ENCODE data around the gene STK33.
"Not testable (repeated sequence)": the region's sequence is repeated elsewhere in the genome, so short reads cannot be mapped to it uniquely, and the experiment has no call there.

The STK33 gene

GRCh38 chr11:8533332-8533731 lies 60.7 kb downstream of the STK33 start:
- Mint-ChIP-seq H3K27ac (no peak overlapping the region), H3K36me3 (ENCODE audit: low read depth) (no peaks in the 10 kb centered on the region), H3K9me3 (no peaks in the 10 kb centered on the region), H3K27me3 (peaks cover 2% of the 10 kb centered on the region), H3K4me3 (no peak overlapping the region), H3K4me1 (no peaks in the 10 kb centered on the region)
- DNase-seq (no peak), ATAC-seq (no peak)

GRCh38 chr11:8532475-8532874 lies 61.6 kb downstream of the STK33 start:
- Mint-ChIP-seq H3K4me3 (no peak overlapping the region), H3K27ac (no peak overlapping the region), H3K27me3 (peaks cover 2% of the 10 kb centered on the region), H3K36me3 (ENCODE audit: low read depth) (no peaks in the 10 kb centered on the region), H3K4me1 (no peaks in the 10 kb centered on the region), H3K9me3 (no peaks in the 10 kb centered on the region)
- ATAC-seq (no peak), DNase-seq (no peak)

DNA sequence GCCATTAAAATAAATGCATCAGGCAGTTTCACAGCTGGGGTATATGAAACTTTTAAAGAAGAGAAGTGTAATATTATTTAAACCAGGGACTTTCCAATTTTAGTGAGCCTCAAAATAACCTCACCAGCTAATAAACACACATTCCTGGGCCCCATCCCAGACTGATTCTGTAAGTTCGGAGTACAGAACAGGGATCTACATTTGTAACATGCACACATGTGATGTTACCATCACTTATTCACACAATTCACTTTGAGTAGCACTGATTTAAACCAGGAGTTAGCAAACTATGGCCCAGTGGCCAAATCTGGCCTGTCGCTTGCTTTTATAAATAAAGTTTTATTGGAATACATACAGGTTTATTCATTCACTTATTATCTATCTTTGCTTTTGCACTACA lies 62.0 kb downstream of the STK33 start:
- ATAC-seq (no peak), DNase-seq (no peak)
- Mint-ChIP-seq H3K27me3 (no peaks in the 10 kb centered on the region), H3K4me3 (no peak overlapping the region), H3K36me3 (ENCODE audit: low read depth) (no peaks in the 10 kb centered on the region), H3K9me3 (no peaks in the 10 kb centered on the region), H3K4me1 (no peaks in the 10 kb centered on the region), H3K27ac (no peak overlapping the region)

DNA sequence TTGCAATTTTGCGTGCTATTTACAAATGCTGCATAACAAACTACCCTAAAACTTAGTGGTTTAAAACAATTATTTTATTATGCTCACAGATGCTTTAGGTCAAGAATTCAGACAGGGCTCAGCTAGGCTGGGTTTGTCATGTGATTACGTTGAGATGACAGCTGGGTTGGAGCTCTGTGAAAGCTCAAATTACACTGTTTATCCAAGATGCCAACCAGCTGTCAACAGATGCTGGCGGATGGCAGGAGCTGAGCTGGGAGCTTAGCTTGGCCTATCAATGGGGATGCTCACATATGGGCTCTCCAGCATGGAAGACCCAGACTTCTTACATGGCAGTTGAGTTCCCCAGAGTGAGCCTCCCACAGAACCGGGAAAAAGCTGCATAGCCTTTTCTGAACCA lies 62.7 kb downstream of the STK33 start:
- Mint-ChIP-seq H3K9me3 (no peaks in the 10 kb centered on the region), H3K27me3 (no peaks in the 10 kb centered on the region), H3K27ac (no peak overlapping the region), H3K4me3 (no peak overlapping the region), H3K36me3 (ENCODE audit: low read depth) (no peaks in the 10 kb centered on the region), H3K4me1 (no peaks in the 10 kb centered on the region)
- DNase-seq = no peak
- no peak for ATAC-seq

DNA sequence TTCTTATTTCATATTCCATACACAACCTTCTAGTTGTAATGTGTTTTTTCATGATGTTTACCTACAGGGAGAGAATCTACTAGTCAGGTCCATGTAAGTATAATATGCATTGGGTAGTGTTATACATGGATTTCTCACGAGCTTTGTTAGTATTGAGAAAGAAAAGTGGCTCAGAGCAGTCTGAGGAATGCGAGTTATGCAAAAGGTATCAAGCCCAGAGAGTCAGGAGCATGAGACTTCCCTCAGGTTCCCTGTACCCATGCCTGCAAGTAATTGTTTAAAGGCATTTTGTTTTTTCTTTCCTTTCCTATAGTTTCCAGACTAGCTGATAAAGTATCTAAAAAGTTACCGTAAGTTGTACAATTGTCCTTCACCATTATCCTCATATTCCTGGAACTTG lies 66.1 kb downstream of the STK33 start:
- H3K4me1 Mint-ChIP-seq = no peaks in the 10 kb centered on the region
- ATAC-seq (no peak), DNase-seq (no peak)

DNA sequence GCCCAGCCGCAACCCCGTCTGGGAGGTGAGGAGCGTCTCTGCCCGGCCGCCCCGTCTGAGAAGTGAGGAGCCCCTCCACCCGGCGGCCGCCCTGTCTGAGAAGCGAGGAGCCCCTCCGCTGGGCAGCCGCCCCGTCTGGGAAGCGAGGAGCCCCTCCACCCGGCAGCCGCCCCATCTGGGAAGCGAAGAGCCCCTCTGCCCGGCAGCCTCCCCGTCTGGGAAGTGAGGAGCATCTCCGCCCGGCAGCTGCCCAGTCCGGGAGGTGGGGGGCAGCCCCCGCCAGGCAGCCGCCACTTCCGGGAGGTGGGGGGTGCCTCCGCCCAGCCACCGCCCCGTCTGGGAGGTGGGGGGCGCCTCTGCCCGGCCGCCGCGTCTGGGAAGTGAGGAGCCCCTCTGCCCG lies 70.6 kb downstream of the STK33 start:
- Mint-ChIP-seq H3K4me3 (no peak overlapping the region), H3K4me1 (no peaks in the 10 kb centered on the region), H3K36me3 (ENCODE audit: low read depth) (no peaks in the 10 kb centered on the region), H3K27me3 (peaks cover 2% of the 10 kb centered on the region), H3K9me3 (peaks cover 5% of the 10 kb centered on the region), H3K27ac (no peak overlapping the region)
- no peak for ATAC-seq
- no peak for DNase-seq

More for the DNA sequence above, 66.1 kb downstream of the STK33 start:
- no peaks in the 10 kb centered on the region for H3K36me3 Mint-ChIP-seq (ENCODE audit: low read depth)
- H3K27ac Mint-ChIP-seq = no peak overlapping the region
- no peaks in the 10 kb centered on the region for H3K9me3 Mint-ChIP-seq
- H3K27me3 Mint-ChIP-seq = no peaks in the 10 kb centered on the region
- H3K4me3 Mint-ChIP-seq = no peak overlapping the region

- peaks cover 9% of the 10 kb centered on the region for H3K9me3 Mint-ChIP-seq
- no peak overlapping the region for H3K27ac Mint-ChIP-seq
- no peaks in the 10 kb centered on the region for H3K27me3 Mint-ChIP-seq
Measured at GRCh38 chr11:8512547-8512946, 81.5 kb downstream of the STK33 start.

GRCh38 chr11:8503910-8504364 lies 90.1 kb downstream of the STK33 start:
- Mint-ChIP-seq H3K36me3 (ENCODE audit: low read depth) (no peaks in the 10 kb centered on the region), H3K4me1 (no peaks in the 10 kb centered on the region), H3K4me3 (no peak overlapping the region), H3K27me3 (no peaks in the 10 kb centered on the region), H3K27ac (no peak overlapping the region), H3K9me3 (no peaks in the 10 kb centered on the region)
- ATAC-seq = no peak
- no peak for DNase-seq

More at GRCh38 chr11:8512547-8512946, 81.5 kb downstream of the STK33 start:
- DNase-seq (no peak), ATAC-seq (no peak)
- H3K4me3 Mint-ChIP-seq = no peak overlapping the region
- no peaks in the 10 kb centered on the region for H3K4me1 Mint-ChIP-seq
- H3K36me3 Mint-ChIP-seq (ENCODE audit: low read depth) = no peaks in the 10 kb centered on the region

- no peaks in the 10 kb centered on the region for H3K4me1 Mint-ChIP-seq
- no peaks in the 10 kb centered on the region for H3K9me3 Mint-ChIP-seq
- no peaks in the 10 kb centered on the region for H3K36me3 Mint-ChIP-seq (ENCODE audit: low read depth)
- no peaks in the 10 kb centered on the region for H3K27me3 Mint-ChIP-seq
- DNase-seq = no peak
- no peak for ATAC-seq
- no peak overlapping the region for H3K4me3 Mint-ChIP-seq
- H3K27ac Mint-ChIP-seq = no peak overlapping the region
Measured at GRCh38 chr11:8501836-8502235, 92.2 kb downstream of the STK33 start.

DNA sequence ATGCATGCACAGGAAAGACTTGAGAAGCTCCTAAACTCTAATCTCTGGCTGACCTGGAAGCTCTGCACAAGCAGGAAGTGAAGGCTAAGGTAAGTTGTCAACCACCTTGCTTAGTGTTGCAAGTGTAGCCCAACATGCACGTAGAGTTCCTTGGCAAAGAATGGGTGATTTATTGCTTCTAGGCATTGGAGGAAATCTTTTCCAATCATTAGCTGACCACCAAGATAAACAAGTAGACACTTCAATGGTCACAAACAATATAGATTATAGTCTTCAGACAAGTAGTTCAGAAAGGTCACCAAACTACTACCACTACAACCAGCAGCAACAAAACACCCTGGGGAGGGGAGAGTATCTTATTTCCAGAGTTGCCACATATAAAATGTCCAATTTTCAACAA lies 105.6 kb downstream of the STK33 start:
- no peaks in the 10 kb centered on the region for H3K27me3 Mint-ChIP-seq
- H3K27ac Mint-ChIP-seq = no peak overlapping the region
- H3K36me3 Mint-ChIP-seq (ENCODE audit: low read depth) = no peaks in the 10 kb centered on the region
- H3K4me3 Mint-ChIP-seq = no peak overlapping the region
- no peaks in the 10 kb centered on the region for H3K4me1 Mint-ChIP-seq
- ATAC-seq (no peak), DNase-seq (no peak)
- H3K9me3 Mint-ChIP-seq = peaks cover 3% of the 10 kb centered on the region

- no peaks in the 10 kb centered on the region for H3K27me3 Mint-ChIP-seq
- no peak for DNase-seq
- no peaks in the 10 kb centered on the region for H3K4me1 Mint-ChIP-seq
- no peaks in the 10 kb centered on the region for H3K36me3 Mint-ChIP-seq (ENCODE audit: low read depth)
- H3K4me3 Mint-ChIP-seq = no peak overlapping the region
- H3K27ac Mint-ChIP-seq = no peak overlapping the region
- no peak for ATAC-seq
- H3K9me3 Mint-ChIP-seq = peaks cover 3% of the 10 kb centered on the region
Measured at GRCh38 chr11:8487261-8487660, 106.8 kb downstream of the STK33 start.

DNA sequence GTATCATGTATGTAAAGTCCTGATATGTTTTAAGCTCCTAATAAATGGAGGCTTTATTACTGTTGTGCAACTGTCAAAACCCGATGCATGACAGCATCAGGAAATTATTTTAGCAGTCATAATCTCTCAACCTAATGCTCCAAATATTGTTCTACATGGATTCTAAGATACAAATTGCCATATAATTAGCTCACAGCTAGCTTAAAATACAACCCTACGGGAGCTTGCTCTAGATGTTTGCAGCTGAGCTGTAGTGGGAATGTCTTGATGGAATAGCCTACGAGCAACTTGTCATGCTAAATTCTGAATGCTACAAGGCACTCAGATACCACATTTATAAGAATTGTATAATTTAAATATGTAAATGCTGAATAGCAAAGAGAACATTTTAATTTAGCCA lies 109.8 kb downstream of the STK33 start:
- no peak overlapping the region for H3K4me3 Mint-ChIP-seq
- H3K9me3 Mint-ChIP-seq = peaks cover 3% of the 10 kb centered on the region
- no peak overlapping the region for H3K27ac Mint-ChIP-seq
- no peaks in the 10 kb centered on the region for H3K27me3 Mint-ChIP-seq
- no peaks in the 10 kb centered on the region for H3K36me3 Mint-ChIP-seq (ENCODE audit: low read depth)
- no peaks in the 10 kb centered on the region for H3K4me1 Mint-ChIP-seq
- DNase-seq (no peak), ATAC-seq (no peak)

DNA sequence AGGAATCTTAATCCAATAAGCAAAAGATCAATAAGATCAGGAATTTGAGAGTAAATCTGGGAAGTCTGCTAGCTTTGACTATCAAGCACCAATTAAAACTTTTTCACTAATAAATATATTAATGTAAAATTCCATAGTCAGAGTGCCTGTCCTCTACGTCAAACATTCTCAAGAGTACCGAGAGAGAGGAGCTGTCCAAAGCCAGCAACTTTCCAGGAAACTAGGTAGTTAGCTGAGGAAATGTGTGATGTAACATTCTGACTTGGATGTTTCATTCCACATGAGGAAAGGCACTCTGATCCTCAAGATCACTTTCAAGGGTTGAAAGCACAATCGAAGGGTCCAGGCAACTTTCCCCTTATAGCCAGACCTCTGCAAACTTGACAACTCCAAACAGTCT lies 113.2 kb downstream of the STK33 start:
- Mint-ChIP-seq H3K36me3 (ENCODE audit: low read depth) (no peaks in the 10 kb centered on the region), H3K27ac (no peak overlapping the region), H3K4me3 (no peak overlapping the region), H3K27me3 (no peaks in the 10 kb centered on the region), H3K9me3 (no peaks in the 10 kb centered on the region), H3K4me1 (no peaks in the 10 kb centered on the region)
- ATAC-seq = no peak
- no peak for DNase-seq

DNA sequence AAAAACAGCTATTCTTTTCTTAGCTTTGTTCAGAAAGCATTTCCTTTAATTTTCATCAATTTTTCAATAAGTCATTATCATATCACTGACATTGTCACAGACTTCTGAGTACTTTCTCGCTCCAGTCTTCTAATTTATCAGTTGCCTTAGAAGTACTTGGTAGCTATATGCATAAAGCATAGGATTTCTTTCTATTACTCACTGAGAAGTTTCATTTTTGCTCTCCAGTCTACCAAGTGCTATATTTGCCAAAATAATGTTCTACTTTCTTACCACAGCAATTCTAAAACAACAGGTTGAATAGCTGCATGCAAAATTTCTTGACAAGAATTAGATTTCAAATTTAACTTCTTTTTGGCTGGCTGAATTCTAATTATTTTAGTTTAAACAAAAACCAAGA lies 116.3 kb downstream of the STK33 start:
- no peaks in the 10 kb centered on the region for H3K27me3 Mint-ChIP-seq
- no peaks in the 10 kb centered on the region for H3K4me1 Mint-ChIP-seq
- H3K36me3 Mint-ChIP-seq (ENCODE audit: low read depth) = no peaks in the 10 kb centered on the region
- ATAC-seq (no peak), DNase-seq (no peak)
- no peaks in the 10 kb centered on the region for H3K9me3 Mint-ChIP-seq
- H3K4me3 Mint-ChIP-seq = no peak overlapping the region
- H3K27ac Mint-ChIP-seq = no peak overlapping the region

DNA sequence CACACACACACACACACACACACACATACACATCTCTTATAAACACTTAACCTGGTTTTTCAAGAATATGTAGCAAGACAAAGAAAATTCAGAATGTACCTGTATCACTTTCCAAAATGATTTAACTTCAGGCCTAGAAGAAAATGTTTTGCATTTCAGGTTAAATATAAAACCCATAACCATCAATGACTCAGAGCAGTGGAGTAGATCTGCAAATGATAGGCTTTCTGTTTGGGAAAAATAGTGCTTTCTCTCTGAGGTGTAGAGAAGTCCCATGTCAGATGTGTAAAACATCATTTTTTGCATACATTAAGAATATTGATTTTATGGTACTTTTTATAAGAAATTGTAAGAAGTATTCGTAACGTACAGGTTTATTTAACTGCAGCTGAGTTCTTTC lies 116.9 kb downstream of the STK33 start:
- DNase-seq (no peak), ATAC-seq (no peak)
- no peaks in the 10 kb centered on the region for H3K27me3 Mint-ChIP-seq
- H3K4me3 Mint-ChIP-seq = no peak overlapping the region
- no peaks in the 10 kb centered on the region for H3K36me3 Mint-ChIP-seq (ENCODE audit: low read depth)
- no peak overlapping the region for H3K27ac Mint-ChIP-seq
- no peaks in the 10 kb centered on the region for H3K4me1 Mint-ChIP-seq
- H3K9me3 Mint-ChIP-seq = no peaks in the 10 kb centered on the region

DNA sequence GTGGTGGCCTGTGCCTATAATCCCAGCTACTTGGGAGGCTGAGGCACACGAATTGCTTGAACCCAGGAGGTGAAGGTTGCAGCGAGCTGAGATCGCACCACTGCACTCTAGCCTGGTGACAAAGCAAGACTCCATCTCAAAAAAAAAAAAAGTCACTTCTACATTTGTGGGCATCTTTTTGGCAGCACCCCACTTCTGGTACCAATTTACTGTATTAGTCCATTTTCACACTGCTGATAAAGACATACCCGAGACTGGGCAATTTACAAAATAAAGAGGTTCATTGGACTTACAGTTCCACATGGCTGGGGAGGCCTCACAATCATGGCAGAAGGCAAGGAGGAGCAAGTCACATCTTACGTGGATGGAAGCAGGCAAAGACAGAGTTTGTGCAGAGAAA lies 126.2 kb downstream of the STK33 start:
- DNase-seq; H3K36me3 Mint-ChIP-seq (ENCODE audit: low read depth); H3K27ac Mint-ChIP-seq; H3K4me1 Mint-ChIP-seq; H3K4me3 Mint-ChIP-seq; H3K27me3 Mint-ChIP-seq; ATAC-seq: not testable (repeated sequence)
- H3K9me3 Mint-ChIP-seq = peaks cover 20% of the 10 kb centered on the region
